GM20431 (cell line): ENCODE measurements around the gene HBA1.
"Not testable (repeated sequence)": the region's sequence is repeated elsewhere in the genome, so short reads cannot be mapped to it uniquely, and the experiment has no call there.

Experiments used
- in situ Hi-C: fragments of 300-500 bp; cut with MseI, MboI; formaldehyde crosslinking; loops from one replicate; pipeline ENCODE4 v1.15.0; 2020; ENCODE audit warnings: low sequenced_read_pairs; ENCODE audit not compliant: unreplicated experiment

The HBA1 gene

GRCh38 chr16:176477-177382 lies at the start of gene HBA1:
TSS of gene HBA1 (plus strand) at chr16:176680. CDS start at chr16:176717, 37 bp downstream.
- in situ Hi-C loops: not testable (repeated sequence)

- in situ Hi-C loops: no loop called here
These were observed 47.4 kb upstream of the HBA1 start for GRCh38 chr16:129075-129474.

- in situ Hi-C loops: no loop called here
These were observed 45.8 kb upstream of the HBA1 start for GRCh38 chr16:130533-131173.

- in situ Hi-C loops: no loop called here
These were observed 44.4 kb upstream of the HBA1 start for GRCh38 chr16:132120-132519.

GRCh38 chr16:133716-134115 lies 42.8 kb upstream of the HBA1 start:
- in situ Hi-C loops: no loop called here

- in situ Hi-C loops: no loop called here
These were observed 38.4 kb upstream of the HBA1 start for GRCh38 chr16:138049-138417.

GRCh38 chr16:140175-140857 lies 36.2 kb upstream of the HBA1 start:
- in situ Hi-C loops: no loop called here

GRCh38 chr16:142405-142967 lies 34.0 kb upstream of the HBA1 start:
- in situ Hi-C loops: no loop called here

GRCh38 chr16:143047-143446 lies 33.4 kb upstream of the HBA1 start:
- in situ Hi-C loops: no loop called here

- in situ Hi-C loops: no loop called here
These were observed 33.0 kb upstream of the HBA1 start for GRCh38 chr16:143456-143855.

GRCh38 chr16:144797-145252 lies 31.7 kb upstream of the HBA1 start:
- in situ Hi-C loops: no loop called here

- in situ Hi-C loops: no loop called here
These were observed 29.8 kb upstream of the HBA1 start for GRCh38 chr16:146646-147045.

- in situ Hi-C loops: no loop called here
These were observed 27.3 kb upstream of the HBA1 start for GRCh38 chr16:149024-149660.

GRCh38 chr16:152141-153128 lies 24.0 kb upstream of the HBA1 start, which contains the start of gene HBZ:
TSS of gene HBZ (plus strand) at chr16:152644. CDS start at chr16:152910, 266 bp downstream.
- in situ Hi-C loops: no loop called here

- in situ Hi-C loops: not testable (repeated sequence)
These were observed 23.4 kb upstream of the HBA1 start for GRCh38 chr16:153129-153521.

GRCh38 chr16:153550-154216 lies 22.8 kb upstream of the HBA1 start:
- in situ Hi-C loops: not testable (repeated sequence)

- in situ Hi-C loops: no loop called here
These were observed 22.1 kb upstream of the HBA1 start for GRCh38 chr16:154217-155030.

GRCh38 chr16:155031-155398 lies 21.5 kb upstream of the HBA1 start:
- in situ Hi-C loops: no loop called here
